Smooth muscle cell (in vitro differentiated cells): ENCODE results near the gene TEX101. TPM values are rescaled to one million over a fixed set of nuclear protein-coding genes. Genes with fewer than 3 reads are reported as not detected.
"Not testable (repeated sequence)": the region's sequence is repeated elsewhere in the genome, so short reads cannot be mapped to it uniquely, and the experiment has no call there.

Source experiments
- DNase-seq: peaks from one replicate; lab custom pipeline; 2025; ENCODE audit not compliant: unreplicated experiment; lab: John Stamatoyannopoulos, UW
- H2AFZ ChIP-seq: fragments of 200-600 bp; sonication (generic); 2 replicates; pipeline ENCODE4 v1.6.0; 2016; ENCODE audit warnings: antibody characterized with exemption, low read depth, mild to moderate bottlenecking
- H3F3A ChIP-seq: fragments of 200-600 bp; sonication (generic); 2 replicates; pipeline ENCODE4 v1.6.0; 2017; ENCODE audit warnings: antibody characterized with exemption, low read depth
- H3K27ac ChIP-seq: fragments of 200-600 bp; sonication (generic); 2 replicates; pipeline ENCODE4 v1.5.1; 2016; ENCODE audit warnings: low read depth, mild to moderate bottlenecking
- H3K27me3 ChIP-seq: fragments of 200-600 bp; sonication (generic); 2 replicates; pipeline ENCODE4 v1.6.1; 2016; ENCODE audit warnings: low read depth, mild to moderate bottlenecking
- H3K36me3 ChIP-seq: fragments of 200-600 bp; sonication (generic); 2 replicates; pipeline ENCODE4 v1.5.1; 2016; ENCODE audit warnings: low read depth
- H3K4me1 ChIP-seq: fragments of 200-600 bp; sonication (generic); 2 replicates; pipeline ENCODE4 v1.5.1; 2016; ENCODE audit warnings: low read depth
- H3K4me2 ChIP-seq: fragments of 200-600 bp; sonication (generic); 2 replicates; pipeline ENCODE4 v1.6.0; 2016; ENCODE audit warnings: mild to moderate bottlenecking
- H3K4me3 ChIP-seq: fragments of 200-600 bp; sonication (generic); 2 replicates; pipeline ENCODE4 v1.5.1; 2016; ENCODE audit warnings: mild to moderate bottlenecking
- H3K79me2 ChIP-seq: fragments of 200-600 bp; sonication (generic); 2 replicates; pipeline ENCODE4 v1.6.0; 2016; ENCODE audit warnings: low read depth, mild to moderate bottlenecking
- H3K9ac ChIP-seq: fragments of 200-600 bp; sonication (generic); 2 replicates; pipeline ENCODE4 v1.6.0; 2016; ENCODE audit warnings: low read depth
- H3K9me3 ChIP-seq: fragments of 200-600 bp; sonication (generic); replicated peaks from 2 replicates; pipeline ENCODE4 v1.5.1; 2016; ENCODE audit warnings: low read depth
- H4K20me1 ChIP-seq: fragments of 200-600 bp; sonication (generic); 2 replicates; pipeline ENCODE4 v1.6.0; 2016; ENCODE audit warnings: low read depth
- CTCF ChIP-seq: fragments of 200-600 bp; sonication (generic); IDR thresholded peaks from 2 replicates; pipeline ENCODE4 v1.5.1; 2017; ENCODE audit warnings: borderline replicate concordance, mild to moderate bottlenecking, antibody characterized with exemption; ENCODE audit not compliant: insufficient read depth, poor library complexity, severe bottlenecking
- WGBS: methylation state at CpG from one replicate; pipeline ENCODE4 v1.1.7; 2016; ENCODE audit warnings: low lambda C conversion rate; 5-methylcytosine and 5-hydroxymethylcytosine counted together
- polyA plus RNA-seq: library from polyadenylated mRNA; unstranded; fragments of >200 nt; fragmentation: Nextera tagmentation; extraction: Ambion mirVana; gene quantifications from 2 replicates; pipeline ENCODE4 v1.2.1, GENCODE V29; 2016
- total RNA-seq: library from RNA; depleted of rRNA; stranded (reverse); fragments of >200 nt; gene quantifications from 2 replicates; pipeline ENCODE4 v1.2.3, GENCODE V29; 2014

Gene TEX101
- total and polyA plus RNA-seq, 2 experiments from 2014 or later: not detected

GRCh38 chr19:43371909-43372308 lies 42.8 kb upstream of the TEX101 start:
- H3K4me3 ChIP-seq: no peak overlapping the region
- H3K36me3 ChIP-seq: no peaks in the 10 kb centered on the region
- H3K27me3 ChIP-seq: no peaks in the 10 kb centered on the region
- no peaks in the 10 kb centered on the region for H4K20me1 ChIP-seq
- no peak for DNase-seq
- H3K4me1 ChIP-seq: no peaks in the 10 kb centered on the region
- H2AFZ ChIP-seq: no peak overlapping the region
- no peaks in the 10 kb centered on the region for H3K79me2 ChIP-seq
- H3K9me3 ChIP-seq: no peaks in the 10 kb centered on the region
- H3K27ac ChIP-seq: no peak overlapping the region
- no peak overlapping the region for H3K4me2 ChIP-seq
- H3F3A ChIP-seq: no peaks in the 10 kb centered on the region
- no peak overlapping the region for H3K9ac ChIP-seq
- WGBS: 85% methylated on average over 8 of the region's 8 CpGs
- no peak for TF ChIP-seq CTCF

GRCh38 chr19:43372462-43372861 lies 42.2 kb upstream of the TEX101 start:
- H3K27me3 ChIP-seq: no peaks in the 10 kb centered on the region
- H3K4me2 ChIP-seq: no peak overlapping the region
- DNase-seq: no peak
- H3K4me1 ChIP-seq: no peaks in the 10 kb centered on the region
- H3K9me3 ChIP-seq: no peaks in the 10 kb centered on the region
- no peak overlapping the region for H3K27ac ChIP-seq
- H3K36me3 ChIP-seq: no peaks in the 10 kb centered on the region
- no peak for TF ChIP-seq CTCF
- no peak overlapping the region for H2AFZ ChIP-seq
- H3F3A ChIP-seq: no peaks in the 10 kb centered on the region
- no peaks in the 10 kb centered on the region for H3K79me2 ChIP-seq
- no peaks in the 10 kb centered on the region for H4K20me1 ChIP-seq
- no peak overlapping the region for H3K4me3 ChIP-seq
- no peak overlapping the region for H3K9ac ChIP-seq
- WGBS: 93% methylated on average over 6 of the region's 7 CpGs

GRCh38 chr19:43377624-43378023 lies 37.1 kb upstream of the TEX101 start:
- H3K27me3 ChIP-seq, H4K20me1 ChIP-seq, H3K9me3 ChIP-seq, H3K36me3 ChIP-seq, H3K79me2 ChIP-seq, H3F3A ChIP-seq, DNase-seq, H3K9ac ChIP-seq, H3K4me2 ChIP-seq, H3K27ac ChIP-seq, H3K4me1 ChIP-seq, H3K4me3 ChIP-seq, H2AFZ ChIP-seq: not testable (repeated sequence)
- no CpG with 5 or more reads among the region's 3 CpGs for WGBS

- Histone ChIP-seq H3K4me3 (no peak overlapping the region), H2AFZ (no peak overlapping the region), H3F3A (no peaks in the 10 kb centered on the region), H3K79me2 (no peaks in the 10 kb centered on the region), H3K4me2 (no peak overlapping the region), H3K9me3 (no peaks in the 10 kb centered on the region), H3K4me1 (no peaks in the 10 kb centered on the region), H3K36me3 (no peaks in the 10 kb centered on the region), H3K27ac (no peak overlapping the region), H3K27me3 (no peaks in the 10 kb centered on the region), H4K20me1 (no peaks in the 10 kb centered on the region), H3K9ac (no peak overlapping the region)
- TF ChIP-seq CTCF: no peak
- 22% methylated on average over 4 of the region's 14 CpGs for WGBS
- no peak for DNase-seq
Measured at GRCh38 chr19:43380008-43380407, 34.7 kb upstream of the TEX101 start.
